IMR-90 (cell line): ENCODE results near the gene SAMSN1. TPM values are rescaled to one million over a fixed set of nuclear protein-coding genes. Genes with fewer than 3 reads are reported as not detected.

Experiments used
- ATAC-seq: fragments of 200-7000 bp; cut with Tn5 transposase; 2 replicates; pipeline ENCODE4 v1.9.1; 2020; ENCODE audit warnings: low read depth, mild to moderate bottlenecking, moderate library complexity
- BruUV-seq: library from RNA; stranded (reverse); fragments of 400-500 nt; replicated peaks from 2 replicates; lab custom pipeline; 2021; lab: Mats Ljungman, UMichigan
- CTCF ChIA-PET: fragments of 300-600 bp; formaldehyde crosslinking; extraction: SDS; loops from one replicate; lab custom pipeline; 2021; ENCODE audit warnings: antibody characterized with exemption; lab: Yijun Ruan, JAX
- POLR2A ChIA-PET: fragments of 300-600 bp; sonication (Branson Sonifier 250); formaldehyde crosslinking; loops from one replicate; lab custom pipeline; 2022; ENCODE audit warnings: antibody characterized with exemption; ENCODE audit not compliant: unreplicated experiment; lab: Charles Lee
- DNase-seq: peaks from one replicate; pipeline ENCODE4 v3.0.0; 2013
- H2AFZ ChIP-seq: replicated peaks from 2 replicates; pipeline ENCODE3; 2013; ENCODE audit warnings: low read length, mild to moderate bottlenecking; ENCODE audit not compliant: poor library complexity
- H2AK5ac ChIP-seq: 2 replicates; pipeline ENCODE4 v1.6.1; 2013; ENCODE audit warnings: low read depth, low read length, inconsistent platforms
- H2AK9ac ChIP-seq: replicated peaks from 2 replicates; pipeline ENCODE3; 2013; ENCODE audit warnings: mild to moderate bottlenecking, low read depth, low read length, moderate library complexity; ENCODE audit not compliant: poor library complexity
- H2BK120ac ChIP-seq: 2 replicates; pipeline ENCODE4 v1.6.1; 2013; ENCODE audit warnings: low read depth, low read length, inconsistent platforms
- H2BK15ac ChIP-seq: 3 replicates; pipeline ENCODE4 v1.6.1; 2013; ENCODE audit warnings: low read depth, low read length, inconsistent platforms
- H2BK20ac ChIP-seq: 2 replicates; pipeline ENCODE4 v1.6.1; 2013; ENCODE audit warnings: low read depth, mild to moderate bottlenecking, inconsistent platforms, low read length, moderate library complexity
- H2BK5ac ChIP-seq: 2 replicates; pipeline ENCODE4 v1.6.1; 2013; ENCODE audit warnings: mild to moderate bottlenecking, low read depth, low read length, inconsistent platforms; ENCODE audit not compliant: poor library complexity, severe bottlenecking
- H3K14ac ChIP-seq: replicated peaks from 2 replicates; pipeline ENCODE4 v1.6.1; 2013; ENCODE audit warnings: low read depth, low read length, inconsistent platforms
- H3K18ac ChIP-seq: 2 replicates; pipeline ENCODE4 v1.6.1; 2013; ENCODE audit warnings: low read depth, low read length, control low read depth
- H3K23ac ChIP-seq: 2 replicates; pipeline ENCODE4 v1.6.1; 2013; ENCODE audit warnings: low read depth, low read length, inconsistent platforms
- H3K27ac ChIP-seq: 2 replicates; pipeline ENCODE4 v1.5.1; 2013; ENCODE audit warnings: mild to moderate bottlenecking, control low read depth, low read length; ENCODE audit not compliant: insufficient read depth
- H3K27me3 ChIP-seq: 2 replicates; pipeline ENCODE4 v1.6.1; 2013; ENCODE audit warnings: low read length; ENCODE audit not compliant: control insufficient read depth, insufficient read depth
- H3K36me3 ChIP-seq: 2 replicates; pipeline ENCODE4 v1.6.1; 2013; ENCODE audit warnings: low read length, mixed read lengths; ENCODE audit not compliant: control insufficient read depth, insufficient read depth
- H3K4ac ChIP-seq: 2 replicates; pipeline ENCODE4 v1.6.1; 2013; ENCODE audit warnings: low read depth, low read length, inconsistent platforms
- H3K4me1 ChIP-seq: 2 replicates; pipeline ENCODE4 v1.6.1; 2013; ENCODE audit warnings: low read length, mixed read lengths; ENCODE audit not compliant: control insufficient read depth, insufficient read depth
- H3K4me2 ChIP-seq: 2 replicates; pipeline ENCODE4 v1.6.1; 2013; ENCODE audit warnings: low read depth, mild to moderate bottlenecking, control low read depth, low read length, moderate library complexity
- H3K4me3 ChIP-seq: 2 replicates; pipeline ENCODE4 v1.5.1; 2013; ENCODE audit warnings: low read depth, mild to moderate bottlenecking, control low read depth, low read length, moderate library complexity; ENCODE audit not compliant: insufficient read depth
- H3K56ac ChIP-seq: 2 replicates; pipeline ENCODE4 v1.6.1; 2013; ENCODE audit warnings: low read length, inconsistent platforms; ENCODE audit not compliant: insufficient read depth; ENCODE audit errors: extremely low read depth
- H3K79me1 ChIP-seq, 2 experiments: 2 replicates each; pipeline ENCODE4 v1.6.1; 2013; ENCODE audit warnings: low read length in 2 of 2, inconsistent platforms in 1 of 2, low read depth in 1 of 2
- H3K9ac ChIP-seq: 2 replicates; pipeline ENCODE4 v1.6.1; 2013; ENCODE audit warnings: low read depth, low read length, control low read depth
- H3K9me1 ChIP-seq: 2 replicates; pipeline ENCODE4 v1.6.1; 2013; ENCODE audit warnings: low read length, inconsistent platforms; ENCODE audit not compliant: insufficient read depth
- H3K9me3 ChIP-seq: 2 replicates; pipeline ENCODE4 v1.6.1; 2013; ENCODE audit warnings: low read length; ENCODE audit not compliant: control insufficient read depth, insufficient read depth
- H4K20me1 ChIP-seq: 2 replicates; pipeline ENCODE4 v1.6.1; 2013; ENCODE audit warnings: low read length, inconsistent platforms; ENCODE audit not compliant: insufficient read depth
- H4K5ac ChIP-seq: 2 replicates; pipeline ENCODE4 v1.6.1; 2013; ENCODE audit warnings: mild to moderate bottlenecking, low read depth, low read length, control low read depth
- H4K8ac ChIP-seq, 2 experiments: 2 replicates each; pipeline ENCODE4 v1.6.1; 2013; ENCODE audit warnings: low read depth in 2 of 2, low read length in 2 of 2, control low read depth in 1 of 2, inconsistent platforms in 1 of 2
- H4K91ac ChIP-seq: 2 replicates; pipeline ENCODE4 v1.6.1; 2013; ENCODE audit warnings: low read depth, low read length, inconsistent platforms; ENCODE audit not compliant: insufficient read depth
- BHLHE40 ChIP-seq: fragments of 150-350 bp; IDR thresholded peaks from 2 replicates; pipeline ENCODE4 v1.6.1; 2016; ENCODE audit warnings: mild to moderate bottlenecking, low read depth, low read length
- CEBPB ChIP-seq: IDR thresholded peaks from 2 replicates; pipeline ENCODE4 v1.6.1; 2012; ENCODE audit warnings: low read depth, low read length, improper control_type of control experiment
- CTCF ChIP-seq: conservative IDR thresholded peaks from 2 replicates; pipeline ENCODE4 v1.5.1; 2012; ENCODE audit warnings: mild to moderate bottlenecking, low read depth, low read length, improper control_type of control experiment
- ELK1 ChIP-seq: fragments of 150-350 bp; IDR thresholded peaks from 2 replicates; pipeline ENCODE4 v1.6.1; 2016; ENCODE audit warnings: low read depth, mild to moderate bottlenecking, low read length, moderate library complexity, borderline replicate concordance
- FOS ChIP-seq: fragments of 150-350 bp; IDR thresholded peaks from 2 replicates; pipeline ENCODE4 v1.6.1; 2016; ENCODE audit warnings: low read depth, low read length
- MAFK ChIP-seq: IDR thresholded peaks from 2 replicates; pipeline ENCODE4 v1.6.1; 2012; ENCODE audit warnings: low read depth, low read length, improper control_type of control experiment
- MAZ ChIP-seq: IDR thresholded peaks from 2 replicates; pipeline ENCODE4 v1.6.1; 2012; ENCODE audit warnings: low read depth, mild to moderate bottlenecking, low read length, improper control_type of control experiment, moderate library complexity, borderline replicate concordance
- MXI1 ChIP-seq: IDR thresholded peaks from 2 replicates; pipeline ENCODE4 v1.6.1; 2012; ENCODE audit warnings: low read depth, mild to moderate bottlenecking, low read length, moderate library complexity, borderline replicate concordance
- NFE2L2 ChIP-seq: fragments of 150-350 bp; IDR thresholded peaks from 2 replicates; pipeline ENCODE4 v1.6.1; 2016; ENCODE audit warnings: low read depth, mild to moderate bottlenecking, low read length
- POLR2A ChIP-seq: IDR thresholded peaks from 2 replicates; pipeline ENCODE4 v1.6.1; 2012; ENCODE audit warnings: mild to moderate bottlenecking, low read depth, low read length
- RAD21 ChIP-seq: IDR thresholded peaks from 2 replicates; pipeline ENCODE4 v1.6.1; 2012; ENCODE audit warnings: low read length, improper control_type of control experiment
- RFX5 ChIP-seq: IDR thresholded peaks from 2 replicates; pipeline ENCODE4 v1.8.0; 2012; ENCODE audit warnings: low read depth, mild to moderate bottlenecking, low read length, moderate library complexity
- SMC3 ChIP-seq: fragments of 150-350 bp; IDR thresholded peaks from 2 replicates; pipeline ENCODE4 v1.6.1; 2016; ENCODE audit warnings: low read depth, mild to moderate bottlenecking, antibody characterized with exemption, low read length, moderate library complexity
- USF2 ChIP-seq: fragments of 150-350 bp; IDR thresholded peaks from 2 replicates; pipeline ENCODE4 v1.6.1; 2017; ENCODE audit warnings: mild to moderate bottlenecking, antibody characterized with exemption, low read length, low read depth
- WGBS, 2 experiments: methylation state at CpG; one replicate each; pipeline versions ENCODE4 v1.1.5 to v1.1.7; 2013; ENCODE audit warnings: missing lambda C conversion rate in 2 of 2; ENCODE audit not compliant: insufficient read length in 1 of 2; ENCODE audit errors: extremely low coverage in 2 of 2; 5-methylcytosine and 5-hydroxymethylcytosine counted together
- dilution Hi-C: fragments of 300-500 bp; cut with HindIII; formaldehyde crosslinking; loops from one replicate; pipeline ENCODE4 v1.14.3; 2018; ENCODE audit warnings: low sequenced_read_pairs; ENCODE audit not compliant: unreplicated experiment
- in situ Hi-C: fragments of 300-500 bp; cut with MboI; formaldehyde crosslinking; loops from 3 replicates; pipeline ENCODE4 v1.14.3; 2019; ENCODE audit warnings: low sequenced_read_pairs, inconsistent platforms, mixed read lengths
- intact Hi-C: fragments of 100-400 bp; cut with micrococcal nuclease; formaldehyde crosslinking; loops from 2 replicates; pipeline ENCODE4 v1.10.0; 2022
- polyA plus RNA-seq, 3 experiments: library from polyadenylated mRNA; depleted of rRNA; stranded (reverse); fragments of >200 nt; gene quantifications; 2 replicates each; pipeline ENCODE4 v1.2.3, GENCODE V29; 2012; ENCODE audit warnings: low replicate concordance in 1 of 3
- total RNA-seq: library from RNA; depleted of rRNA; stranded (reverse); fragments of >200 nt; gene quantifications from 2 replicates; pipeline ENCODE4 v1.2.3, GENCODE V29; 2012

SAMSN1 gene
- total and polyA plus RNA-seq, 2 of the 4 experiments (the other 2 are of a cell fraction): not detected

GRCh38 chr21:14484188-14485009 lies 61.7 kb downstream of the SAMSN1 start:
- intact Hi-C loops: no loop called here
- no peak overlapping the region for H2BK5ac ChIP-seq
- CTCF ChIA-PET: no interaction called here
- BruUV-seq: no TSS peak
- no peak overlapping the region for H2AK5ac ChIP-seq
- H3K27me3 ChIP-seq: no peaks in the 10 kb centered on the region
- H2BK20ac ChIP-seq: no peak overlapping the region
- WGBS, 2 experiments: 63% methylated on average over 1 of the region's 2 CpGs; no CpG with 5 or more reads in 1 of the 2 experiments
- H3K4me2 ChIP-seq: no peak overlapping the region
- H4K5ac ChIP-seq: no peak overlapping the region
- H3K9me1 ChIP-seq: no peaks in the 10 kb centered on the region
- no peak overlapping the region for H3K56ac ChIP-seq
- TF ChIP-seq CTCF (no peak), FOS (no peak), MAZ (no peak), SMC3 (no peak), POLR2A (no peak), USF2 (no peak), NFE2L2 (no peak), MAFK (no peak), RAD21 (no peak), CEBPB (no peak), MXI1 (no peak), BHLHE40 (no peak), RFX5 (no peak), ELK1 (no peak)
- no peak overlapping the region for H4K91ac ChIP-seq
- H3K79me1 ChIP-seq: no peaks in the 10 kb centered on the region
- H2AK9ac ChIP-seq: no peak overlapping the region
- in situ Hi-C loops: no loop called here
- H3K36me3 ChIP-seq: no peaks in the 10 kb centered on the region
- H3K27ac ChIP-seq: no peak overlapping the region
- no peak overlapping the region for H3K23ac ChIP-seq
- POLR2A ChIA-PET: no interaction called here
- no peaks in the 10 kb centered on the region; the same call in 1 of the 2 replicates for H3K9me3 ChIP-seq
- no peak overlapping the region for H3K14ac ChIP-seq
- no peak overlapping the region for H2AFZ ChIP-seq
- ATAC-seq (no peak), DNase-seq (no peak)
- no peak overlapping the region for H3K4ac ChIP-seq
- no peak overlapping the region for H2BK15ac ChIP-seq
- no peak overlapping the region for H3K18ac ChIP-seq
- no peaks in the 10 kb centered on the region for H3K4me1 ChIP-seq
- no peak overlapping the region for H2BK120ac ChIP-seq
- no peak overlapping the region for H4K8ac ChIP-seq
- dilution Hi-C loops: no loop called here
- H4K20me1 ChIP-seq: no peaks in the 10 kb centered on the region
- H3K9ac ChIP-seq: no peak overlapping the region
- H3K4me3 ChIP-seq: no peak overlapping the region
